ENCODE measurements around the gene RPL38. TPM values are rescaled to one million over a fixed set of nuclear protein-coding genes. Genes with fewer than 3 reads are reported as not detected.

The RPL38 gene
- total and polyA plus RNA-seq, 2 of the 4 experiments (the other 2 are of a cell fraction) = 111 to 527 TPM

DNA sequence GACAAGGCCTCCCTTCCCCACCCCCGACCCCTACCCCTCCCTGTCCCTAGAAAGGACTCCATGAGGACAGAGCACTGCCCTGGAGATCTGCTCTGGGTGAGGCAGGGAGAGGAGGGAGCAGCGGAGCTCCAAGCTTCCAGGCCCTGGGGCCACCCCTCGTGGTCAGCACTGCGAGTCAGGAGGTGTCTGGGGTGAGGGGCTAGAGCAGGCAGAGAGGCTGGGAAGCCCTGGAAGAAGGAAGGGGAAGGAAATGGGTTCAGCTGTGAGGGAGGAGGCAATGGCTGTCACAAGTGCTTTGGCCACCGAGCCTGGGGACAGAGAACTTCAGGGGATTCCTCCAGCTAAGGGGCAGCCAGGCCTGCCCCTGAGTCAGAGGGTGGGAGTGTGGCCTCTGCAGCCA, 42.4 kb downstream of the RPL38 start:
- Histone ChIP-seq H2BK120ac (ENCODE audit: low read depth, low read length) (no peak overlapping the region), H2BK5ac (ENCODE audit: low read depth, low read length, poor library complexity, severe bottlenecking) (no peak overlapping the region), H2BK20ac (ENCODE audit: low read depth, low read length) (no peak overlapping the region), H2BK15ac (ENCODE audit: low read depth, low read length) (no peak overlapping the region), H2AFZ (replicated peaks; ENCODE audit: low read length, poor library complexity) (no peak overlapping the region), H3K9me3 (ENCODE audit: control insufficient read depth, insufficient read depth, low read length) (no peaks in the 10 kb centered on the region), H4K5ac (ENCODE audit: low read depth, low read length) (no peak overlapping the region), H4K91ac (ENCODE audit: insufficient read depth, low read depth, low read length) (no peak overlapping the region), H3K36me3 (ENCODE audit: control insufficient read depth, insufficient read depth, low read length) (no peaks in the 10 kb centered on the region), H3K27me3 (ENCODE audit: control insufficient read depth, insufficient read depth, low read length) (no peaks in the 10 kb centered on the region), H2AK5ac (ENCODE audit: low read depth, low read length) (no peak overlapping the region), H3K79me1 (ENCODE audit: low read depth in 1 of 2, low read length in 2 of 2) (no peaks in the 10 kb centered on the region), H3K27ac (ENCODE audit: insufficient read depth, low read length) (no peak overlapping the region), H3K4me2 (ENCODE audit: low read depth, low read length) (no peak overlapping the region), H3K23ac (ENCODE audit: low read depth, low read length) (no peak overlapping the region), H3K9me1 (ENCODE audit: insufficient read depth, low read length) (no peaks in the 10 kb centered on the region), H4K20me1 (ENCODE audit: insufficient read depth, low read length) (no peaks in the 10 kb centered on the region), H4K8ac (ENCODE audit: low read depth in 2 of 2, low read length in 2 of 2) (no peak overlapping the region), H2AK9ac (replicated peaks; ENCODE audit: low read depth, low read length, poor library complexity) (no peak overlapping the region), H3K9ac (ENCODE audit: low read depth, low read length) (no peak overlapping the region), H3K56ac (ENCODE audit: extremely low read depth, insufficient read depth, low read length) (no peak overlapping the region), H3K18ac (ENCODE audit: low read depth, low read length) (no peak overlapping the region), H3K4me3 (ENCODE audit: insufficient read depth, low read depth, low read length) (no peak overlapping the region), H3K4me1 (ENCODE audit: control insufficient read depth, insufficient read depth, low read length) (no peaks in the 10 kb centered on the region), H3K4ac (ENCODE audit: low read depth, low read length) (no peak overlapping the region), H3K14ac (replicated peaks; ENCODE audit: low read depth, low read length) (no peak overlapping the region)
- dilution Hi-C loops (cut with HindIII; ENCODE audit: low sequenced_read_pairs, unreplicated experiment) = no loop called here
- DNase-seq (no peak), ATAC-seq (ENCODE audit: low read depth) (peak; percentile 17; the same call in 1 of the 2 replicates)
- no peak for TF ChIP-seq NFE2L2 (IDR thresholded peaks at IDR 0.05; ENCODE audit: low read depth, low read length)
- TF ChIP-seq, protein P1, sequence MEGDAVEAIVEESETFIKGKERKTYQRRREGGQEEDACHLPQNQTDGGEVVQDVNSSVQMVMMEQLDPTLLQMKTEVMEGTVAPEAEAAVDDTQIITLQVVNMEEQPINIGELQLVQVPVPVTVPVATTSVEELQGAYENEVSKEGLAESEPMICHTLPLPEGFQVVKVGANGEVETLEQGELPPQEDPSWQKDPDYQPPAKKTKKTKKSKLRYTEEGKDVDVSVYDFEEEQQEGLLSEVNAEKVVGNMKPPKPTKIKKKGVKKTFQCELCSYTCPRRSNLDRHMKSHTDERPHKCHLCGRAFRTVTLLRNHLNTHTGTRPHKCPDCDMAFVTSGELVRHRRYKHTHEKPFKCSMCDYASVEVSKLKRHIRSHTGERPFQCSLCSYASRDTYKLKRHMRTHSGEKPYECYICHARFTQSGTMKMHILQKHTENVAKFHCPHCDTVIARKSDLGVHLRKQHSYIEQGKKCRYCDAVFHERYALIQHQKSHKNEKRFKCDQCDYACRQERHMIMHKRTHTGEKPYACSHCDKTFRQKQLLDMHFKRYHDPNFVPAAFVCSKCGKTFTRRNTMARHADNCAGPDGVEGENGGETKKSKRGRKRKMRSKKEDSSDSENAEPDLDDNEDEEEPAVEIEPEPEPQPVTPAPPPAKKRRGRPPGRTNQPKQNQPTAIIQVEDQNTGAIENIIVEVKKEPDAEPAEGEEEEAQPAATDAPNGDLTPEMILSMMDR (conservative IDR thresholded peaks at IDR 0.05; ENCODE audit: low read depth, low read length) = no peak
- no peak for TF ChIP-seq MXI1 (IDR thresholded peaks at IDR 0.05; ENCODE audit: borderline replicate concordance, low read depth, low read length)
- no peak for TF ChIP-seq BHLHE40 (IDR thresholded peaks at IDR 0.05; ENCODE audit: low read depth, low read length)
- no peak for TF ChIP-seq USF2 (IDR thresholded peaks at IDR 0.05; ENCODE audit: low read depth, low read length)
- no peak for TF ChIP-seq SMC3 (IDR thresholded peaks at IDR 0.05; ENCODE audit: low read depth, low read length)
- TF ChIP-seq FOS (IDR thresholded peaks at IDR 0.05; ENCODE audit: low read depth, low read length) = no peak
- TF ChIP-seq RCOR1 (IDR thresholded peaks at IDR 0.05; ENCODE audit: insufficient replicate concordance, low read length) = no peak
- TF ChIP-seq POLR2A (IDR thresholded peaks at IDR 0.05; ENCODE audit: low read depth, low read length) = no peak
- TF ChIP-seq, protein P2, sequence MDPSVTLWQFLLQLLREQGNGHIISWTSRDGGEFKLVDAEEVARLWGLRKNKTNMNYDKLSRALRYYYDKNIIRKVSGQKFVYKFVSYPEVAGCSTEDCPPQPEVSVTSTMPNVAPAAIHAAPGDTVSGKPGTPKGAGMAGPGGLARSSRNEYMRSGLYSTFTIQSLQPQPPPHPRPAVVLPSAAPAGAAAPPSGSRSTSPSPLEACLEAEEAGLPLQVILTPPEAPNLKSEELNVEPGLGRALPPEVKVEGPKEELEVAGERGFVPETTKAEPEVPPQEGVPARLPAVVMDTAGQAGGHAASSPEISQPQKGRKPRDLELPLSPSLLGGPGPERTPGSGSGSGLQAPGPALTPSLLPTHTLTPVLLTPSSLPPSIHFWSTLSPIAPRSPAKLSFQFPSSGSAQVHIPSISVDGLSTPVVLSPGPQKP (IDR thresholded peaks at IDR 0.05; ENCODE audit: borderline replicate concordance, low read depth, low read length) = no peak
- no peak for TF ChIP-seq RAD21 (IDR thresholded peaks at IDR 0.05; ENCODE audit: low read length)
- TF ChIP-seq CEBPB (IDR thresholded peaks at IDR 0.05; ENCODE audit: low read depth, low read length) = no peak
- no peak for TF ChIP-seq CHD1 (IDR thresholded peaks at IDR 0.05; ENCODE audit: low read depth, low read length)
- TF ChIP-seq RFX5 (IDR thresholded peaks at IDR 0.05; ENCODE audit: low read depth, low read length) = no peak
- TF ChIP-seq MAZ (IDR thresholded peaks at IDR 0.05; ENCODE audit: borderline replicate concordance, low read depth, low read length) = no peak
- no peak for TF ChIP-seq MAFK (IDR thresholded peaks at IDR 0.05; ENCODE audit: low read depth, low read length)
- ChIA-PET POLR2A (ENCODE audit: unreplicated experiment) (no interaction called here), CTCF (no interaction called here)
- in situ Hi-C loops (cut with MboI; ENCODE audit: low sequenced_read_pairs) = no loop called here
- no CpG with 5 or more reads among the region's 5 CpGs for WGBS, 2 experiments (ENCODE audit: extremely low coverage in 2 of 2, insufficient read length in 1 of 2)
- intact Hi-C loops (cut with micrococcal nuclease) = no loop called here
- BruUV-seq (replicated peaks) = no TSS peak
